CD4-positive, alpha-beta T cell treated with Interleukin-21 for 1 hour (primary cell): ENCODE data around the gene MYO7A.

Experiments used
- DNase-seq: peaks from one replicate; pipeline ENCODE4 v3.0.0-alpha.2; 2020

Gene MYO7A

DNA sequence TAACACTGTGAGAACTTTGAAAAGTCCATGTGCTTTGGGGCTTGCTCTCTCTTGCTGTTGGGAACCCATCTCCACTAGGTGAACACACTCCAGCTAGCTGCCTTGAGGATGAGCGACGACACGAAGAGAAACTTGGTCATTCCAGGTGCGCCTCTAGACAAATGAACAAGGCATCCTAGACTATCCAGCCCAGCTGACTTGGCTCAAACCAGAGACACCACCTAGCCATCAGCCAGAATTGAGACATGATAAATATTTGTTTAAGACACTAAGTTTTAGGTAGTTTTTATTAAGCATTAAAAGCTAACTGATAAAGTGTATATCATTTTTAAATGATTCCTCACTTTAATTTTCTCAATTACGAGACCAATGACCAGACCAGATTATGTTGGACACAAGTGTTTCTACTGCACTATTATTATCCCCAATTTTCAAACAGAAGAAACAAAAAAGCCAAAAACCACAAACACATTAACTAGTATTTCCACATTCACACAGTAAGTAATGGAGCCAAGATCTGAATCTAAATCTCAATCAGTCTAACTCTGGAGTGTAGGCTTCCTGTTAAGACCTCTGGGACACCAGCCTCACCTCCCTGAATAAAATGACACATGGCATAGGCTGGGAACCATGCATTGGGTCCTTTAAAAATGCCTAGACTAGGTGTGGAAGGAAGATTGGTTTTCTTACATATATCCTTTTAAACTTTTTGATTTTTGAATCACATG is 103.0 kb downstream of the MYO7A start:
- DNase-seq: no peak

DNA sequence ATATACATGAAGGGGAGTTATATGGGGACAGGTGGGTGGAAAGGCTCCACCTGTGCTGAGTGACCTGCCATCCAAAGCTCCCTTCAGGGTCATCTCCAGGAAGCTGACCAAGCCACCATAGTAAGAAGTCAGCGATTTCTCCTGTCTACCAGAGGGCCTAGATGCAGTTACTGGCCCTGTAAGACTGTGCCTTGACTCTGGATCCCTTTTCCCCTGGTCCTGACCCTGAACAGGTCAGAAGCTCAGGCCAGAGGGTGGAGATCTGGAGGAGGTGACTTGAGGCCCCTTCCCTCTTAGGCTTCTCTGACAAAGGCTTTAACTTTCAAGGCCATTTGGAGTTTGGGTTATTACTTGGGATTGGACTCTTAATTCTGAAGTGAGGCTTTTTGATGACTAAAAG is 103.8 kb downstream of the MYO7A start:
- no peak for DNase-seq

DNA sequence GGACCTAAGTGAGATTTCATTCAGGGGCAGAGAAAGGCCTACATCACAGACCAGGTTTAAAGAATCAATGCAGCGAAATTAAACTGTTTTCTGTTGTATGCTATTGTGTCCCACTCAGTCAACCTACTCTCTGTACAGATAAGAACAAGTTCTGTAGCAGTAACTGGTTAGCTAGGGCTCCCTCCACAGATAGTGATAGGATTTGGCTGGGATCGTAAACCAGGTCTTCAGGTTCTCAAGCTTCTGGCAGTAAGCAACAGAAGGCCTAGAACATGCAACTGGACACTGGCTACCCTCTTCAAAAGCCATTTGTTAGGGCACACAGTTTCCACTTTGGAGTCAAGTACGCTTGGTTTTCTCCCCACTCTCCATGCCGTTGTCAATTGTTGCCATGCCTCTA is 104.2 kb downstream of the MYO7A start:
- no peak for DNase-seq

DNA sequence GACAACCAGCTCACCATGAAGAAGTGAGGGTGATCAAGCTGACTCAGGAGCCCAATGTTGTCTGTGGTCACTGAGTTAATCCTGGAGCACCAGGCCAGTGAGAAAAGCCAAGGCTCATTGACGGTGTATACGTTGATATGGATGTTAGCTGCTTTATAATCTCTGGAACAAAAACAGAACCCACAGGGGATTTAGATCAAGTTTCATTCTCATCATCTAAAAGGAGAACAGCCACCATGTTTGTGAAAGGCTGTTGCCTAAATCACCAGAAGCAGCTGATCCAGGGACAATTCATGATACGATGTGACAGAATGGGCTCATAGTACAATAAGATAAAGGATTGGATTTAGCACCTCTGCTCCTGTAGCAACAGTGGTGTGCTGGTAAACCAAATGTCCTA is 105.0 kb downstream of the MYO7A start:
- no peak for DNase-seq

DNA sequence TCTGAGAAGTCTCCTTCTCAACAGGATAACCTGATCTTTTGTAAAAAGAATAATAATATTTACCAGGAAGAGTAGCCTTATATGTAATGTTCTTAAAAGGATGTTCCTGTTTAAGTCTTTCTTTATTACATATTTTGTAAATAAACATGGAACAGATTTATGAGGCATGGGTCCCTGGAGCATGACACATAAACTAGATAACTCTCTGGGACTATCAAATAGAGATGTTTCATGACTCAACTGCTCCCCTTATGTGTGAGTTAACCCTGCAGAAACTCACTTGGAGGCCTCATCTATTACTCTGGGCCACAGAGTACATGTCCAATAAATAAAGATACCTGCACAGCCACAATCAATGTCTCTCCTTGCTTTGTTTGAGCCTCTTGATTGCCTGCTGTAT is 108.9 kb downstream of the MYO7A start:
- DNase-seq: no peak

DNA sequence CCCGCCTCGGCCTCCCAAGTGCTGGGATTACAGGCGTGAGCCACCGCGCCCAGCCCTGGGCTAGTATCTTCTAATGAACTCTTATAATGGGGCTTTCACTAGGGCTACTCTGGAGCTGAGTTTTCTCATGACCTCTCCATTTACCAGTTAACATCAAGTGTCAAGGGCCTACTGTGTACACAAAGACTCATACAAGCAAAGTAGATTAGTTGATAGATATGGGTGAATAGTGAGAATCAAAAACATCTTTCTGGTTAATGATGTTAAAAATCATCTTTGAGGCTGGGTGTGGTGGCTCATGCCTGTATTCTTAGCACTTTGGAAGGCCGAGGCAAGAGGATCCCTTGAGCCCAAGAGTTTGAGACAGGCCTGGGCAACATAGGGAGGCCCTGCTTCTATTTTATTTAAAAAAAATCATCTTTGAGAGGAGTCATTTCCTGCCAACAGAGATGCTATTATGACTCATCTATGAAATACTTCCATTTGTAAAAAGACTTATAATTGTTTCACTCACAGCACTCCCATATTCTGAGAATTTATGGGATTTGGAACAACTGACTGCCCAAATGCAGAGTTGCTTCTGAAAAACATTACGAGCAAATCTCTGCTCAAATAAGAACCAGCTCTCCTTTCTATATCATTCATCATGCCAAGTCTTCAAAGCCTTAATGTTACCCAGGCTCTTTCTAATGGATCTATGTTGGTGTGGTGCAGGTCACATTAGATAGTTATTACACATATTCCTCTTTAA is 116.4 kb downstream of the MYO7A start:
- no peak for DNase-seq

DNA sequence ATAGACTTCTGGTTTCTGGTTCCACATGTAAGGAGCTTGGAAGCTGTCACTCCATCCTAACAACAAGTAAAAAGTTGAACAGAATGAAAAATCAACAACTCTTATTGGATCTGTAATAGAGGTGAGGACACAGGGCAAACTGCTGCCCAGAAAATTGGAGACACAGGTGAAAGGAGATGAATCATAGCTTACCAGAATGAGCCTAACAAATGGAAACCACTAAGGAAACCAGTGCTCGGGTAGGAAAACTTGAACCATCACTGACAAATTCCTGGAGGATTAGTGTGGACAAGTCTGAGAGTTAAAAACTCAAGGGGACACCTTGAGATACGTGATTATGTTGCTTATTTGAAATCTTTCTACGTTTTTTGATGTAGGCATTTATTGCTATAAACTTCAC is 121.4 kb downstream of the MYO7A start:
- no peak for DNase-seq

DNA sequence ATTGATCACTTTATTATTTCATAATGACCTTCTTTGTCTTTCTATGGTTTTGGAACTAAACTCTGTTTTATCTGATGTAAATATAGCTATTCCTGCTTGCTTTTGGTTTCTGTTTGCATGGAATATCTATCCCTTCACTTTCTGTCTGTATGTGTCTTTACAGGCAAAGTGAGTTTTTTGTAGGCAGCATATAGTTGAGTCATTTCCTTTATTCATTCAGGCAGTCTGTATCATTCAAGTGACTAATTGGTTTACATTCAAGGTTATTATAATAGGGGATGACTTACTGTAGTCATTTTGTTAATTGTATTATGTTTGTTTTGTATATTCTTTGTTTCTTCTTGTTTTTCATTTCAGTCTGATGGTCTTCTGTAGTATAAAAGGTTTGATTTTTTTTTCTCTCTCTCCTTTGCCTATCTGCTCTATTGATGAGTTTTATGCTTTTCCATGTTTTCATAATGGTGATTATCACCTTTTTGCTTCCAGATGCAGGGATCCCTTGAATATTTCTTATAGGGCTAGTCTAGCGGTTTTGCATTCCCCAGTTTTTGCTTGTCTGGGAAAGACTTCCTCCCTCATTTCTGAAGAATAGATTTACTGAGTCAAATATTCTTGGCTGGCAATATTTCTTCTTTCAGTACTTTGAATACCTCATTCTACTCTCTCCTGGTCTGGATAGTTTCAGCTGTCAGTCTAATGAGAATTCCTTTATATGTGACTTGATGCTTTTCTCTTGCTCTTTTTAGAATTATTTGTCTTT is 123.0 kb downstream of the MYO7A start:
- no peak for DNase-seq

DNA sequence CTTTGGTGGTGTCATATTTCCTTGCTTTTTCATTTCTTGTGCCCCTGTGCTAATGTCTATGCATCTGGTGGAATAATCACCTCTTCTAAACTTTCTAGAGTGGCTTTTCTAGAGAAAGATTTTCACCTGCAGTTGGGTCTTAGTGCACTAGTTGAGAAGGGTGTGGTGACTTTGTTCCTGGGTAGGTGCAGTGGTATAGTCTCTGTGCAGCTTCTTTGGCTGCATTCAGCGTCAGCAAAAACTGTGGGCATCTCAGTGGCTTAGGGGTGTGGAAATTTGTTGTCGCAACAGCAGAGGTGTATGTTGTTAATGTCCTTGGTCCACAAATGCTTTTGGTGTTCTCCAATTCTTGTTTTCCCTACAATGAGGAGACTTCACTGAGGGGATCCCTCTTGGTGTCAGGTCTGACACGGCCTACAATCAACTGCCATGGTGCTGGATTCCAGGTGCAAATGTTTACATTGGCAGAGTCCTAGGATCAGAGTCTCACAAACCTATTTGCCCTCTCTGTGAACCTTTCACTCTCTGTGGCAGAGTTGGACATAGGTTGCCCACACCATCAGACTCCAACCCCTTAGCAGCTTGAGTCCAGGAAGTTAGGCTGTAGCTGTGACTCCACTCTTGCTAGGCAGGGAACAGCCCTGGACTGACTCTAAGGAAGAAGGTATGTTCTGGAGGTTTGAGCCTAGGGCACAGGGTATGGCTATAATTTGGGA is 124.7 kb downstream of the MYO7A start:
- no peak for DNase-seq

DNA sequence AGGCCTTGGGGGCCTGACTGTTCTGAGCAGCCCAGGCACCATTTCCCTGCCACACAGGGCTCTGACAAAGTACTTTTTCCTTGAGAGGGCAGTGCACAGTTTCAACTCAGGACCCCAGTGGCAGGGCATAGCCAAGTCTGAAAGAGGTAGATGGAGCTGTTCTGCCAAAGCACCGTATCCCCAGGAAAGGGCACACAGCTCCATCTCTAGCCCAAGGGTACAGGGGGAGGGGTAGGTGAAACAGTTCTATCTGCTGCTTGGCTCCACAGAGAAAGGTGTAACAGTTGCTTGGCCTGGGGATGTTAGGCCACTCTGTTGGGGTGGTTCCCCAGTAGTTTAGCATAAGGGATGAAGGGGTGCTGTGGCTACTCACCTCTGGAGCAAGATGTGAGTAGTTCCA is 125.6 kb downstream of the MYO7A start:
- no peak for DNase-seq

DNA sequence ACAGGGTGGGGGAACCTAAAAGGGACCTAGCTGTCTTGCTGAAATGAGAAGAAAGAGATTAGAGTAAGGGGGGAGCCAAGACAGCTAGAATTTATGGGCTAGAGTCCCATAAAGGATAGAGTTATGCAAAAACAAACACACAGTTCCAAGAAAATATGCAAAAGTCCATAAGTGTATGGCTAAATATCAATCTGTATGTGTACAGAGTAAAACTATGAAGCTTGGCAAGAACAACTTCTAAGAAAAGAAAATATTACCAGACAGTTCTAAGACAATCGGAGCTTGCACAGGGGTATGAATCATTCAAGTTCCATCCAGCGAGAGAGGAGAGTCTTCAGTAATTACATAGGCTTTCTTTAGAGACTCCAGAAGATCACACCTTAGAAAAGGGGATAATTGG is 131.6 kb downstream of the MYO7A start:
- no peak for DNase-seq

DNA sequence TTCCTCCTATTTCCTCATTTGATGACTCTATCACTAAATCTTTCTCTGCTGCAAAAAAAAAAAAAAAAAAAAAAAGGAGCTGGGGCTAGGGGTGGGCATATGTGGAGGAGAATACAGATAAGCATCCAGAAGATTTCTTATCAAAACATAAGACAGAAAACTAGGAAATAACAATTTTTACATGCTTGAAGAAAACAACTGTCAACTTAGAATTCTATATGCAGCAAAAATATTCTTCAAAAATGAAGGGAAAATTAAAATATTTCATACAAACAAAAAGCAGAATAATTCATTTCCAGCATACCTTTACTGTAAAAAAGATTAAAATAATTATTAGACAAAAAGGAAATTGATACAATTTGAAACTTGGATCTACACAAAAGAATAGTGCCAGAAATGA is 134.8 kb downstream of the MYO7A start:
- DNase-seq: no peak
